GM19397 (cell line): Measurements from ENCODE around the gene OVCA2.
A peak's percentile ranks its signal among the peaks of the same experiment; 100 is the strongest.

Experiments used
- ATAC-seq: cut with Tn5 transposase; IDR thresholded peaks from one replicate; pipeline ENCODE4 v1.9.1; 2021; ENCODE audit warnings: mild to moderate bottlenecking, moderate library complexity; ENCODE audit not compliant: unreplicated experiment

Gene OVCA2

GRCh38 chr17:2030779-2031163 lies 11.1 kb upstream of the OVCA2 start:
- ATAC-seq = no peak

GRCh38 chr17:2033153-2033552 lies 8.7 kb upstream of the OVCA2 start:
- ATAC-seq = no peak

GRCh38 chr17:2034157-2034556 lies 7.7 kb upstream of the OVCA2 start:
- ATAC-seq = no peak

- no peak for ATAC-seq
Observed at GRCh38 chr17:2034806-2035540, 6.8 kb upstream of the OVCA2 start.

- ATAC-seq = no peak
Observed at GRCh38 chr17:2035541-2036488, 6.0 kb upstream of the OVCA2 start.

- ATAC-seq = no peak
Observed at GRCh38 chr17:2037155-2037554, 4.7 kb upstream of the OVCA2 start.

- no peak for ATAC-seq
Observed at GRCh38 chr17:2040219-2040827, 1.5 kb upstream of the OVCA2 start.

GRCh38 chr17:2040942-2041560 lies 771 bp upstream of the OVCA2 start:
- ATAC-seq = no peak

- no peak for ATAC-seq
Observed at GRCh38 chr17:2042390-2042847, 597 bp downstream of the OVCA2 start.

GRCh38 chr17:2042933-2043332 lies 1.1 kb downstream of the OVCA2 start:
- ATAC-seq = no peak

GRCh38 chr17:2043785-2044184 lies 2.0 kb downstream of the OVCA2 start:
- no peak for ATAC-seq

GRCh38 chr17:2044263-2044894 lies 2.6 kb downstream of the OVCA2 start:
- ATAC-seq = no peak

- ATAC-seq = no peak
Observed at GRCh38 chr17:2047590-2047989, 5.8 kb downstream of the OVCA2 start.

- ATAC-seq = no peak
Observed at GRCh38 chr17:2048805-2049204, 7.0 kb downstream of the OVCA2 start.

- ATAC-seq = peak; percentile 46
Observed at GRCh38 chr17:2049333-2050299, 7.8 kb downstream of the OVCA2 start.

- no peak for ATAC-seq
Observed at GRCh38 chr17:2050300-2051060, 8.7 kb downstream of the OVCA2 start.

GRCh38 chr17:2051061-2051932 lies 9.5 kb downstream of the OVCA2 start:
- no peak for ATAC-seq
